Fibroblast of mammary gland (primary cell): ENCODE results near the gene METAP1D.

ENCODE experiments used
- DNase-seq: peaks from one replicate; pipeline ENCODE4 v3.0.0-alpha.2; 2010; ENCODE audit warnings: low read depth
- H3K4me3 ChIP-seq: 2 replicates; pipeline ENCODE4 v1.5.1; 2011; ENCODE audit warnings: low read depth, mild to moderate bottlenecking, low read length, moderate library complexity; ENCODE audit not compliant: control insufficient read depth
- CTCF ChIP-seq: conservative IDR thresholded peaks from 2 replicates; pipeline ENCODE4 v1.5.1; 2011; ENCODE audit warnings: low read depth, low read length, inconsistent platforms; ENCODE audit not compliant: control insufficient read depth, insufficient read depth

The METAP1D gene

GRCh38 chr2:172082944-172083627 lies 83.3 kb downstream of the METAP1D start:
- DNase-seq: no peak
- no peak for TF ChIP-seq CTCF
- H3K4me3 ChIP-seq: no peak overlapping the region

- peak overlapping the region; percentile 49 for H3K4me3 ChIP-seq
- no peak for DNase-seq
- TF ChIP-seq CTCF: no peak
These were observed 84.1 kb downstream of the METAP1D start for GRCh38 chr2:172083628-172084394.

GRCh38 chr2:172084395-172084644 lies 84.6 kb downstream of the METAP1D start:
- no peak for DNase-seq
- no peak for TF ChIP-seq CTCF
- peak overlapping the region; percentile 49 for H3K4me3 ChIP-seq

- peak overlapping the region; percentile 49 for H3K4me3 ChIP-seq
- DNase-seq: peak; percentile 94
- no peak for TF ChIP-seq CTCF
These were observed 85.1 kb downstream of the METAP1D start for GRCh38 chr2:172084645-172085459.

- no peak for TF ChIP-seq CTCF
- peak within 1 kb of the TSS; percentile 49 for H3K4me3 ChIP-seq
- DNase-seq: no peak
These were observed 85.9 kb downstream of the METAP1D start, which contains the start of gene DLX1 for GRCh38 chr2:172085460-172086159. Gene DLX1 (plus strand): TSS chr2:172085507. CDS start chr2:172085678, 171 bp downstream.
